ENCODE results near the gene LRRFIP2.
"Not testable (repeated sequence)": the region's sequence is repeated elsewhere in the genome, so short reads cannot be mapped to it uniquely, and the experiment has no call there.

The LRRFIP2 gene

GRCh38 chr3:37183976-37184375 is 9.6 kb upstream of the LRRFIP2 start:
- no peak for DNase-seq

- peak; percentile 81 for DNase-seq
Observed at GRCh38 chr3:37183375-37183831, 9.0 kb upstream of the LRRFIP2 start.

GRCh38 chr3:37182816-37183215 is 8.4 kb upstream of the LRRFIP2 start:
- no peak for DNase-seq

GRCh38 chr3:37181756-37182155 is 7.4 kb upstream of the LRRFIP2 start:
- DNase-seq = no peak

- no peak for DNase-seq
Observed at GRCh38 chr3:37179144-37179967, 5.0 kb upstream of the LRRFIP2 start.

GRCh38 chr3:37173806-37174205 is 576 bp downstream of the LRRFIP2 start:
- no peak for DNase-seq

GRCh38 chr3:37171144-37171543 is 3.2 kb downstream of the LRRFIP2 start:
- DNase-seq = no peak

- DNase-seq = no peak
Observed at GRCh38 chr3:37170513-37170912, 3.9 kb downstream of the LRRFIP2 start.

- no peak for DNase-seq
Observed at GRCh38 chr3:37170060-37170459, 4.3 kb downstream of the LRRFIP2 start.

- DNase-seq = no peak
Observed at GRCh38 chr3:37168896-37169295, 5.5 kb downstream of the LRRFIP2 start.

GRCh38 chr3:37163262-37164015 is 10.9 kb downstream of the LRRFIP2 start:
- DNase-seq = no peak

GRCh38 chr3:37162501-37163245 is 11.7 kb downstream of the LRRFIP2 start:
- DNase-seq = no peak

GRCh38 chr3:37161351-37161750 is 13.0 kb downstream of the LRRFIP2 start:
- no peak for DNase-seq

GRCh38 chr3:37155782-37156181 is 18.6 kb downstream of the LRRFIP2 start:
- no peak for DNase-seq

GRCh38 chr3:37154668-37155314 is 19.6 kb downstream of the LRRFIP2 start:
- no peak for DNase-seq

- no peak for DNase-seq
Observed at GRCh38 chr3:37150621-37151020, 23.8 kb downstream of the LRRFIP2 start.

GRCh38 chr3:37149257-37149656 is 25.1 kb downstream of the LRRFIP2 start:
- DNase-seq = no peak

GRCh38 chr3:37148208-37148607 is 26.2 kb downstream of the LRRFIP2 start:
- no peak for DNase-seq

- no peak for DNase-seq
Observed at GRCh38 chr3:37147666-37148065, 26.7 kb downstream of the LRRFIP2 start.

- DNase-seq = not testable (repeated sequence)
Observed at GRCh38 chr3:37146927-37147326, 27.5 kb downstream of the LRRFIP2 start.

GRCh38 chr3:37145611-37146010 is 28.8 kb downstream of the LRRFIP2 start:
- no peak for DNase-seq

GRCh38 chr3:37144806-37145205 is 29.6 kb downstream of the LRRFIP2 start:
- DNase-seq = no peak

- DNase-seq = no peak
Observed at GRCh38 chr3:37143821-37144220, 30.6 kb downstream of the LRRFIP2 start.

All from amniotic stem cell (primary cell).